ENCODE results near the gene LENG9.

DNA sequence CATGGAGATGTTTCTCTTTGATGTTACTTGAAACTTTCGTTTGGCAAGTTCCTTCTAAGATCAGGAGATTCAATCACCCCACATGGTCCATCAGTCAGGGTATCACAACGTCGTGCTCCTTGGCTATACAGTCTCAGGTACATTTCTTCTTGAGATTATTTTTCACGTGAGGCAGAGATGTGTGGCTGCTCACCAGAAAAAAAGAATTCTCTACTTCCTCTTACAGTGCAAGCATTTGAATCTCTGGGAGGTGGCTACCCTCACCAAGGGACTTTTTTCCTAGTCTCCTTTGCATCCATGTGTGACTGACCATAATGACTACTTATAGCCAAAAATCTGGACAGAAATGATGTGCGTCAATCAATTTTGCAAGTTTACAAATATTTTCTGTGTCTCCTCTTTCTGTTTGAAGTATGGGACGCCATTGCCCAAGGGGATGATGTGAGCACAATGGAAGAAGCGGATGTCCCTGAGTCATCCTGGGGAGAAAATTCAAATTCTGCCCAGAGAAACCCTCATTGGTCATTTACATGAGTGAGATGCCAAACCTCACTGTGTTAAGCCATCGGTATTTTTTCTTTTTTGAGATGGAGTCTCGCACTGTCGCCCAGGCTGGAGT is 30.5 kb upstream of the LENG9 start:
- no peak for TF ChIP-seq CTCF (IDR thresholded peaks at IDR 0.05)
- TF ChIP-seq POLR2A (IDR thresholded peaks at IDR 0.05) = no peak
- no peak for TF ChIP-seq POLR2AphosphoS5 (IDR thresholded peaks at IDR 0.05; ENCODE audit: insufficient read depth in 1 of 2, low read depth in 1 of 2)
